Astrocyte of the cerebellum (primary cell): ENCODE measurements around the gene PI16.
"Not testable (repeated sequence)": the region's sequence is repeated elsewhere in the genome, so short reads cannot be mapped to it uniquely, and the experiment has no call there.

Source experiments
- DNase-seq: peaks from one replicate; pipeline ENCODE4 v3.0.0-alpha.2; 2011; ENCODE audit warnings: low read depth
- H3K4me3 ChIP-seq: 2 replicates; pipeline ENCODE4 v1.5.1; 2011; ENCODE audit warnings: mild to moderate bottlenecking, low read depth, low read length, moderate library complexity
- in situ Hi-C: cut with HindIII; loops from 2 replicates; pipeline ENCODE4 v1.10.0; 2017; ENCODE audit warnings: low sequenced_read_pairs
- TF ChIP-seq, protein P1 (sequence below): IDR thresholded peaks from 2 replicates; pipeline ENCODE4 v1.5.1; 2012; ENCODE audit warnings: low read length, low read depth, moderate library complexity, mild to moderate bottlenecking; ENCODE audit errors: missing control alignments

Gene PI16

DNA sequence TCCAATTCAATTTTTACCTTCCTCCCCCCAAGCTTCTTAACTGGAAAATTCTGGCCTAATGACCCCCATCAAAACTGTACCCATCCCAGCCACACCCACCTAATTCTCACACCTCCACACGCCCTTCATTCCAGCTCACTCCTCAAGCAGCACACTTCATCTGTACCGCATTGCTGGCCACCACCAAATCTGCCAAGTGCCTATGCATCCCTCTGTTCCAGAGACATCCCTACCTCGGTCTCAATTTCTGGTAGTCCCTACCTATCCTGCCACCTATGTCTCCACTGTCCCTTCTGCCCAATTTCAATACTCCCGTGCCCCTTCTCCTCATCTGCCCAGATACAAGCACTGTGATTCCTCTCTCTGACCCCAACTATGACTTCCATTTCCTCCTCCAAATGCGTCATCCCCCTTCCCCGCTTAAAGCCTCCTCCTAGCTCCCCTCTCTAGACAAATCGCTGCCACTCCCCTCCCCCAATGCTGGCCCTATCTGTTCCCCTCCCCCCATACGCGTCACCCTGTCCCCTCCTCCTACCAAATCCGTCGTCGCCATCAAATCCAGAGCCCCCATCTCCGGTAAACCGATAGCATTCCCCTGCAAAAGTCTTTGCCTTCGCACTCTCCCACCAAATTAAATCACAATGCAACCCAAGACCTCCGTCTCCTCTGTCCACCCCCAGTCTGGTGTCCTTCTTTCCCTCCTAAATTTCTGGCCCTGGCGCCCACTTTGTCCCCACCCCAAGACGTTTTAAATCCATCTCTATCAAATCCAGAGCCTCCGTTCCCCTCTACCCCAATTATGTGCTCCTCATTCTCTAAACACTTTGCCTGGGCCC, 30.3 kb downstream of the PI16 start:
- DNase-seq: peak; percentile 13
- TF ChIP-seq, protein P1, sequence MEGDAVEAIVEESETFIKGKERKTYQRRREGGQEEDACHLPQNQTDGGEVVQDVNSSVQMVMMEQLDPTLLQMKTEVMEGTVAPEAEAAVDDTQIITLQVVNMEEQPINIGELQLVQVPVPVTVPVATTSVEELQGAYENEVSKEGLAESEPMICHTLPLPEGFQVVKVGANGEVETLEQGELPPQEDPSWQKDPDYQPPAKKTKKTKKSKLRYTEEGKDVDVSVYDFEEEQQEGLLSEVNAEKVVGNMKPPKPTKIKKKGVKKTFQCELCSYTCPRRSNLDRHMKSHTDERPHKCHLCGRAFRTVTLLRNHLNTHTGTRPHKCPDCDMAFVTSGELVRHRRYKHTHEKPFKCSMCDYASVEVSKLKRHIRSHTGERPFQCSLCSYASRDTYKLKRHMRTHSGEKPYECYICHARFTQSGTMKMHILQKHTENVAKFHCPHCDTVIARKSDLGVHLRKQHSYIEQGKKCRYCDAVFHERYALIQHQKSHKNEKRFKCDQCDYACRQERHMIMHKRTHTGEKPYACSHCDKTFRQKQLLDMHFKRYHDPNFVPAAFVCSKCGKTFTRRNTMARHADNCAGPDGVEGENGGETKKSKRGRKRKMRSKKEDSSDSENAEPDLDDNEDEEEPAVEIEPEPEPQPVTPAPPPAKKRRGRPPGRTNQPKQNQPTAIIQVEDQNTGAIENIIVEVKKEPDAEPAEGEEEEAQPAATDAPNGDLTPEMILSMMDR: no peak
- in situ Hi-C loops: no loop called here
- H3K4me3 ChIP-seq: peak overlapping the region; percentile 95

- DNase-seq: no peak
- TF ChIP-seq, protein P1: no peak
- in situ Hi-C loops: no loop called here
- peak overlapping the region; percentile 95 for H3K4me3 ChIP-seq
Observed at GRCh38 chr6:36985417-36985807, 30.9 kb downstream of the PI16 start.

- H3K4me3 ChIP-seq: peak within 1 kb of the TSS; percentile 95
- TF ChIP-seq, protein P1: no peak
- in situ Hi-C loops: no loop called here
- peak; percentile 68 for DNase-seq
Observed at GRCh38 chr6:36985808-36986703, 31.5 kb downstream of the PI16 start, which contains the start of gene MTCH1. TSS of gene MTCH1 (minus strand) at chr6:36986196. CDS start at chr6:36986173, 23 bp downstream.

DNA sequence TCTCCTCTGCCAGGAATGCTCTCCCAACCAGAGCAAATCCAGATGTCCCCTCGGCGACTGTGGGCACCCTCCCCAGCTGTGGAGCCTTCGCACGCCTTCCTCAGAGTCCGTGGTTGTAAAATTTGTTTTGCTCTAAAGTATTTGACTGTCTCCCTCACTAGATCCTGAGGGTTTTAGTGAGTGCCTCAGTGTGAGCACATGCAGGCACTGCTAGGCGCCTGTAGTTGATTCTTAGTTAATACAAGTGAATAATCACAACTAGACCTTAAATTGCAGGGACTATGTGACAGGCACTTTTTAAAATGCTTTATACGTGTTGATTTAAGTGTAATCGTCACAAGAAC, 32.1 kb downstream of the PI16 start:
- in situ Hi-C loops: no loop called here
- peak overlapping the region; percentile 95 for H3K4me3 ChIP-seq
- TF ChIP-seq, protein P1: no peak
- DNase-seq: no peak

DNA sequence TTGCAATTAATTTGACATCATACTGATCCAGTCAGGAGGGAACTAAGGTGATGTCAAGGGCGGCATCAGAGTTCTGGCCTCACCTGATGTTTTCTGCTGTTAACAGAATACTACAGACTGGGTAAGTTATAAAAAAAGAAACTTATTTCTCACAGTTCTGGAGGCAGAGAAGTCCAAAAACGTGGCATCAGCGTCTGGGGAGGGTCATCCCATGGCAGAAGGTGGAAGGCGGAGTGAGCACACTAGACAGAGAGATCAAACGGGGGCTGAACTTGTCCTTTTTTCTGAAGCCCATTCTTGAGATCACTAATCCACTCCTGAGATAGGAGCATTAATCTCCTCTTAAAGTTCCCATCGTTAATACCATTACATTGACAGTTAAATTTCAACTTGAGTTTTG, 34.7 kb downstream of the PI16 start:
- in situ Hi-C loops: no loop called here
- TF ChIP-seq, protein P1: no peak
- no peak for DNase-seq

DNA sequence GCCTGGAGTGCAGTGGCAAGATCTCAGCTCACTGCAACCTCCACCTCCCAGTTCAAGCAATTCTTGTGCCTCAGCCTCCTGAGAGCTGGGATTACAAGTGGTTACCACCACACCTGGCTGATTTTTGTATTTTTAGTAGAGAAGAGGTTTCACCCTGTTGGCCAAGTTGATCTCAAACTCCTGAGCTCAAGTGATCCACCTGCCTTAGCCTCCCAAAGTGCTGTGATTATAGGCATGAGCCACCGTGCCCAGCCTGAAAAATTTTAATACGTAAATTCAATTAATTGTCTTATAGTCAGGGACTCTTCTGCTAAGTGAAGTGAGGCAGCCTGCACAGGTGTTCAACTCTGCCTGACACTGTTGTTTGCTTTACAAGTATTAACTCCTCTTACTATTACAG, 35.9 kb downstream of the PI16 start:
- DNase-seq, H3K4me3 ChIP-seq, in situ Hi-C loops: not testable (repeated sequence)

More for the DNA sequence above, 34.7 kb downstream of the PI16 start:
- no peak overlapping the region for H3K4me3 ChIP-seq
